ENCODE results near the gene SPTLC3. TPM values are rescaled to one million over a fixed set of nuclear protein-coding genes. Genes with fewer than 3 reads are reported as not detected.

The SPTLC3 gene
- total RNA-seq, 4 donors from 2014 or later: 6.4 to 10.9 (median 7.7) TPM

- TF ChIP-seq, protein P1, sequence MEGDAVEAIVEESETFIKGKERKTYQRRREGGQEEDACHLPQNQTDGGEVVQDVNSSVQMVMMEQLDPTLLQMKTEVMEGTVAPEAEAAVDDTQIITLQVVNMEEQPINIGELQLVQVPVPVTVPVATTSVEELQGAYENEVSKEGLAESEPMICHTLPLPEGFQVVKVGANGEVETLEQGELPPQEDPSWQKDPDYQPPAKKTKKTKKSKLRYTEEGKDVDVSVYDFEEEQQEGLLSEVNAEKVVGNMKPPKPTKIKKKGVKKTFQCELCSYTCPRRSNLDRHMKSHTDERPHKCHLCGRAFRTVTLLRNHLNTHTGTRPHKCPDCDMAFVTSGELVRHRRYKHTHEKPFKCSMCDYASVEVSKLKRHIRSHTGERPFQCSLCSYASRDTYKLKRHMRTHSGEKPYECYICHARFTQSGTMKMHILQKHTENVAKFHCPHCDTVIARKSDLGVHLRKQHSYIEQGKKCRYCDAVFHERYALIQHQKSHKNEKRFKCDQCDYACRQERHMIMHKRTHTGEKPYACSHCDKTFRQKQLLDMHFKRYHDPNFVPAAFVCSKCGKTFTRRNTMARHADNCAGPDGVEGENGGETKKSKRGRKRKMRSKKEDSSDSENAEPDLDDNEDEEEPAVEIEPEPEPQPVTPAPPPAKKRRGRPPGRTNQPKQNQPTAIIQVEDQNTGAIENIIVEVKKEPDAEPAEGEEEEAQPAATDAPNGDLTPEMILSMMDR (IDR thresholded peaks at IDR 0.05; ENCODE audit: low read depth): no peak
Measured at GRCh38 chr20:13139459-13140150, 130.8 kb downstream of the SPTLC3 start.

DNA sequence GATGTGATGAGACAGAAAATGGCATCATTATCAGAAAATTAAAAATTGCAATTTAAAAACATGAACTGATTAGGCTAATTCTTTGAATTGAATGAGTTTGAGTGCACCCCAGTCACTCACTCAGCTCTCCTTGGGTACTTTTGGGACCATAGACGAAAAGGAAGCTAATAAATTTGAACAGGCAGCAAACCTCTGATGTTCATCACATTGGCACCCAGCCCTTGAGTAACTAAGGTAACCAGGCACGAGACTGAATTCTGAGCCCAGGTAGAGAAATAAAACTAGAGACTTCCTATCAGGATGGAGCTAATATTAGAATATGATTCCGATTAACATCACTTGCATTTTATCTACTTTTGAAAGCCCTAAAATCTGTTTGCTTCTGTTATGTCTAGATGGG is 131.4 kb downstream of the SPTLC3 start:
- TF ChIP-seq, protein P1 (IDR thresholded peaks at IDR 0.05; ENCODE audit: low read depth): no peak

GRCh38 chr20:13140775-13141174 is 132.0 kb downstream of the SPTLC3 start:
- TF ChIP-seq, protein P1 (IDR thresholded peaks at IDR 0.05; ENCODE audit: low read depth): no peak

DNA sequence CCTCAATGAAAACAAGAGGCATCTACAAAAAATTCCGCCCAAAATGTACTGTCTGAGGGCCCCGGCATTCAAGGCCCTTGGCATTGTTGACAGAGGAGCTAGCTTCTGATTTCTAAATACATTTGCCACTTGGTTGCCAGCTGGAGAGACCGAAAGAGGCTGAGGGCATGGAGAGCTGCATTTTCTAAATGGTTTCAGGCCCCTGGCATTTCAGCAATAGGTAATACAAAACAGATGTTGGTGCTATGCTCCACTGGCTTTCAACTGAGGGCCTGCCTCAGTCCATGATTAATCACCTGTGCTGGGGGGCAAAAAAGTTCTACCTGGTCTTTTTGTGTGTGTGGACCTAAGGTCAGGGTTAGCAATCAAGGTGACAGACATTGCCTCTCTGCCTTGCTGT is 132.8 kb downstream of the SPTLC3 start:
- TF ChIP-seq, protein P1 (IDR thresholded peaks at IDR 0.05; ENCODE audit: low read depth): no peak

- TF ChIP-seq, protein P1 (IDR thresholded peaks at IDR 0.05; ENCODE audit: low read depth): no peak
Measured at GRCh38 chr20:13142143-13142542, 133.4 kb downstream of the SPTLC3 start.

DNA sequence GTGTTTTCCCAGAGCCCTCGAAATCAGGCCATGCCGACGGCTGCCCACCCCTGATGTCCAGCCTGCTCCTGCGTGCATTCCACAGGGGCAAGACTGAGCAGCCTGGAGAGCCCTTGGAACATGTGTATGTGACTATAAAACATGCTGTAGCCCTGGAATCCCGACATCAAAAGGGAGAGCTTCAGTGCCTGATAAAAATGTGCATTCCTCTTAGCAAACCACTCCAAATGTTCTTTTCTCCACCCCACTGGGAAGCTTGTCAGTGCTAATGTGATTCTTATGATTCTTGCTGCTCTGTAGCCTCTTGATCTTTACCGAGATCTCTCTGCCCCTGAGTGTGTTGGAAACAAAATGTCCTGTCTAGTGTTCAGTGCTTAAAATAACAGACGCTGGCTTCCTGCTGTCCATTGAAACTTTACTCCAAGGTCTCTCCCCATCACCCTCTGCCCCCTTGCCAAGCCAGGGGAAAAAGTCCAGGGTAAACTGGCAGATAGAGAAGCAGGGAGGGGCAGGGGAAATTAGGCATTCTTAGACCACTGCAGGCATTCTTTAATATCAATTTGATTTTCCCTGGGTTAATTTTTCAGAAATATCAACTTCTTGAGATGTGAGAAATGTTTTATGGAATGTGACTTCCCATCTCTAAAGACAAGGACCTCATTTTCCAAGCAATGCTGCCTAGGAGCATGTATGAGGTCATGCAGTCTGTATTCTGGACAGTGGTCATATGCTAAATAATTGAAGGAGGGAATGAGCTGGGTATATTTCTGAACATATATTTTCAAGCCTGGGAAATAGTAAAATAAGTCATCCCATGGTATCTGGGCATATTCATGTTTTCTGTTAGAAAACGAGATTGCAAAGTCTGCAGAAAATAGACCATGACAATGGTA is 138.5 kb downstream of the SPTLC3 start:
- TF ChIP-seq, protein P1 (IDR thresholded peaks at IDR 0.05; ENCODE audit: low read depth): no peak

DNA sequence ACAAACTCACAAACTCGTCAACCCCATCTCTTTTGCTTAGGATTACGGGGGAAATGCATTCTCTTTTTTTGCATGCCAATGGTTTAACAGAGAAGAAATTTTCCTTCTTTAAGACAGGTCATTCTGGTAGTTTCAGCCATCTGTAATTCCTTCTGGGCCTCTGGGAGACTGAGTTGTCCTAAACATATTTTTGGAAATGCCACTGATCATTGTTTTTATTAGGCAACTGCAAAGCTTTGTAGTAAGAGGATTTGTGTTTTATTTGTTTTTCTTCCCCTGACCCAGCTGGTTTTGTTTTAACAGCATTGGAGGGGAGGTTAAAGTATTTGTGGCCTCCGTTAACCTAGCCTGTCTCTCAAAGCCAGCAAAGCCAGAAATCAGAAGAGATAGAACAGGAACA is 139.2 kb downstream of the SPTLC3 start:
- TF ChIP-seq, protein P1 (IDR thresholded peaks at IDR 0.05; ENCODE audit: low read depth): no peak

All from subcutaneous adipose tissue (tissue), 4 donors.